ENCODE measurements around the gene RABL3. TPM values are rescaled to one million over a fixed set of nuclear protein-coding genes. Genes with fewer than 3 reads are reported as not detected.

RABL3 gene
- total RNA-seq, 1 donor from 2014 or later = 12.6 TPM

DNA sequence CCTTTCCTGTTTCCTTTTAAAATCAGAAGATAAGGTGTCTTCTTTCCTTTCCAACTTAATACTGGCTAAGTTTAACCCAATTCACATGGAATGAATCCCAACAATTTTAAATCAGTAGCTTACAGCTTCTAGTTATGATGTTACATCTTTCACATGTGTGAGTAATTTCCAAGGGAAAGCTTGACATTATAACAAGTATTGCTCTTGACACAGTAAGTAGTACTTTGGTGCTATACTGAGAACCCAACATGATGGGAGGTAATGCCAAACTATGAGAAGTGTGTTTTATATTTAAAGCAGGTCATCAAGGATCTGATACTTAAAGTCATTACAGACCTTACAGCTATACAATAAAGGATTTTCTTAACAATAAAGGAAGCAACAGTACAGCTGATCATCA, 29.1 kb downstream of the RABL3 start:
- Mint-ChIP-seq H3K27ac (ENCODE audit: unreplicated experiment) (no peak overlapping the region), H3K27me3 (ENCODE audit: unreplicated experiment) (no peaks in the 10 kb centered on the region), H3K4me1 (ENCODE audit: low read depth, unreplicated experiment) (no peaks in the 10 kb centered on the region), H3K4me3 (ENCODE audit: unreplicated experiment) (no peak overlapping the region), H3K9me3 (ENCODE audit: unreplicated experiment) (no peaks in the 10 kb centered on the region), H3K36me3 (ENCODE audit: unreplicated experiment) (no peaks in the 10 kb centered on the region)
- DNase-seq = no peak
- TF ChIP-seq, protein P1, sequence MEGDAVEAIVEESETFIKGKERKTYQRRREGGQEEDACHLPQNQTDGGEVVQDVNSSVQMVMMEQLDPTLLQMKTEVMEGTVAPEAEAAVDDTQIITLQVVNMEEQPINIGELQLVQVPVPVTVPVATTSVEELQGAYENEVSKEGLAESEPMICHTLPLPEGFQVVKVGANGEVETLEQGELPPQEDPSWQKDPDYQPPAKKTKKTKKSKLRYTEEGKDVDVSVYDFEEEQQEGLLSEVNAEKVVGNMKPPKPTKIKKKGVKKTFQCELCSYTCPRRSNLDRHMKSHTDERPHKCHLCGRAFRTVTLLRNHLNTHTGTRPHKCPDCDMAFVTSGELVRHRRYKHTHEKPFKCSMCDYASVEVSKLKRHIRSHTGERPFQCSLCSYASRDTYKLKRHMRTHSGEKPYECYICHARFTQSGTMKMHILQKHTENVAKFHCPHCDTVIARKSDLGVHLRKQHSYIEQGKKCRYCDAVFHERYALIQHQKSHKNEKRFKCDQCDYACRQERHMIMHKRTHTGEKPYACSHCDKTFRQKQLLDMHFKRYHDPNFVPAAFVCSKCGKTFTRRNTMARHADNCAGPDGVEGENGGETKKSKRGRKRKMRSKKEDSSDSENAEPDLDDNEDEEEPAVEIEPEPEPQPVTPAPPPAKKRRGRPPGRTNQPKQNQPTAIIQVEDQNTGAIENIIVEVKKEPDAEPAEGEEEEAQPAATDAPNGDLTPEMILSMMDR (IDR thresholded peaks at IDR 0.05; ENCODE audit: partially characterized antibody, unreplicated experiment) = no peak

DNA sequence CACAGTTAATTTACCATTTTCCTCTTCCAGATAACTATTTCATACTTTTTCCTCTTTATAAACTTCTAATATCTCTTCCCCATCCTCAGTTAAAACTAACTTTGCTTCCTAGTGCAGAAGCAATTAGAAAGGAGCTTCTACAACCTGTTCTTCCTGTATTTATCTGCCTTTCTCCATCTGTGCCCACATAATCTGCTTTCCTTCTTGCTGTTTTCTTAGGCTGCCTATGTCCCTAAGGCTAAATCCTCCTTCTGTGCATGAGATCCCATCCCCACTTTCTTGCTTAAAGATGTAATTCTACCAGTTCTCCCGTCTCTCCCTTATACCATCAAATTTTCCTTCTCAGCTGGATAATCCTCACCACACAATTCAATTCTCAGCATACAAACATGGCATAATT, 31.9 kb downstream of the RABL3 start:
- Mint-ChIP-seq H3K4me1 (ENCODE audit: low read depth, unreplicated experiment) (no peaks in the 10 kb centered on the region), H3K36me3 (ENCODE audit: unreplicated experiment) (no peaks in the 10 kb centered on the region), H3K9me3 (ENCODE audit: unreplicated experiment) (no peaks in the 10 kb centered on the region), H3K27ac (ENCODE audit: unreplicated experiment) (no peak overlapping the region), H3K4me3 (ENCODE audit: unreplicated experiment) (no peak overlapping the region), H3K27me3 (ENCODE audit: unreplicated experiment) (no peaks in the 10 kb centered on the region)
- no peak for DNase-seq
- TF ChIP-seq, protein P1 (IDR thresholded peaks at IDR 0.05; ENCODE audit: partially characterized antibody, unreplicated experiment) = no peak

DNA sequence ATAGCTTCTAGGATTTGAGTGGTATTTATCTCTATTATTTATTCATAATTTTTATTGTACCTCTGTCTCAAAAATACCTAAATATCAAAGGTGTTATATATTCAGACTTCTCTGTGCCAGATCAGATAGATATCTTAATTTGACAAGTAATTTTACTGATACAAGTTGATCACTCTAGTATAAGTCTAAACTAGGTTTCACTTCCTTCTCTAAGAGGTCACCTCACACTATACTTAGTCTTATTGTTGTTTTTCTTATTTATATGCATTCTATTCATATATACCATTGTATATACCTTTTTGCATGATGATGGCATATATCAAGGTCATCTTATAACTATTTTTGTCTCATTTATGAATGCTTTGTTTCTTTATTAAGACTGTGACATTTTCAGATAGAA, 33.9 kb downstream of the RABL3 start:
- peaks cover 9% of the 10 kb centered on the region for H3K36me3 Mint-ChIP-seq (ENCODE audit: unreplicated experiment)
- H3K27me3 Mint-ChIP-seq (ENCODE audit: unreplicated experiment) = no peaks in the 10 kb centered on the region
- no peak overlapping the region for H3K27ac Mint-ChIP-seq (ENCODE audit: unreplicated experiment)
- no peaks in the 10 kb centered on the region for H3K4me1 Mint-ChIP-seq (ENCODE audit: low read depth, unreplicated experiment)
- no peak for DNase-seq
- TF ChIP-seq, protein P1 (IDR thresholded peaks at IDR 0.05; ENCODE audit: partially characterized antibody, unreplicated experiment) = no peak
- no peak overlapping the region for H3K4me3 Mint-ChIP-seq (ENCODE audit: unreplicated experiment)
- H3K9me3 Mint-ChIP-seq (ENCODE audit: unreplicated experiment) = no peaks in the 10 kb centered on the region

DNA sequence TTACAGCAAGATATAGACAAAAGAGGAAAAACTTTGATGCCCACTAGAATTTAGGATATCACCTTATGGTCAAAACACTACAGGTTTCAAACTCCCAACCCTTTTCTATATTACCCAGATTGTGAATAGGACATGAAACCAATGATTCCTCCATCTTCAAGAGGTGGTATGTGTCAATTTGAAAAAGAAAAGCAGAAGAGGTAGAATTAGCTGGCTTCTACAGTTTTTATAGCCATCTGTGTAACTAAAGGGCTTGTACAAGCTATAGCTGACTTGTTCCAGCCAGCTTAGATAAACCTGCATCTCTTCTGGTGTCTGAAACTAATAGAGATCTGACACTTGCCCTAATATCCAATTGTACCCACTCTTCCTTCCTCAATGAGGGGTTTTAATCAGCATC, 35.4 kb downstream of the RABL3 start:
- TF ChIP-seq, protein P1 (IDR thresholded peaks at IDR 0.05; ENCODE audit: partially characterized antibody, unreplicated experiment) = no peak
- Mint-ChIP-seq H3K27ac (ENCODE audit: unreplicated experiment) (no peak overlapping the region), H3K4me1 (ENCODE audit: low read depth, unreplicated experiment) (no peaks in the 10 kb centered on the region), H3K4me3 (ENCODE audit: unreplicated experiment) (no peak overlapping the region), H3K27me3 (ENCODE audit: unreplicated experiment) (no peaks in the 10 kb centered on the region), H3K36me3 (ENCODE audit: unreplicated experiment) (peaks cover 16% of the 10 kb centered on the region), H3K9me3 (ENCODE audit: unreplicated experiment) (no peaks in the 10 kb centered on the region)
- no peak for DNase-seq

DNA sequence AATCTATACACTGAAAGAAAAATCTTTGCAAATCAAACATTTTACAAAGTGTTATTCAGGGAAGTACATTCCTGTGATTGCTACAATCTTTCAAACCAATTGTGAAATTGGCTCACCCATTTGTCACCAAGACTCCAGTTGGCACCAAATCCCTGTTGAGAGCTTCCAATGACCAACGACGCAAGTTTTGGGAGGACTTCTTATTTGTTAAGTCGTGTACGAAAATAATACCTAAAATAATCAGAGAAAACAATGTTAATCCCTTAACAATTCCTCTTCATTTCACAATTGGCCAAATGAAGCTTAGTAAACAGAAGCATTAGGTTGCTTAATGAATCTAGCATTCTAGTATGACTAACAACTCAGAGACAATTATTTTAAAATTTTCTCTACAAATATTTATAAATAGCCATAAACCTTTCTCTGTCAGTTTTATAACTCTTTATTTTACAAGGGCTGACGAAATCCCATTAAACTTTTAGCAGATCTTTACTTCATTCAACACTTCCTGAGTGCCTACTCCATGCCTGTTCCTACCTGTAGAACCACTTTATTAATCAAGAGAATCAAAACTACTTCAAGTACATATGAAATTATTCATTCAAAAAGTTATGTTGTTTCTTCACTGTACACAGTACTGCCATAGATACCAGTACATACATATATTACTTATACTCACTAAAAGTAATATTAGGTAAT, 36.3 kb downstream of the RABL3 start:
- H3K36me3 Mint-ChIP-seq (ENCODE audit: unreplicated experiment) = peaks cover 16% of the 10 kb centered on the region
- H3K4me1 Mint-ChIP-seq (ENCODE audit: low read depth, unreplicated experiment) = no peaks in the 10 kb centered on the region
- no peak overlapping the region for H3K4me3 Mint-ChIP-seq (ENCODE audit: unreplicated experiment)
- H3K27me3 Mint-ChIP-seq (ENCODE audit: unreplicated experiment) = no peaks in the 10 kb centered on the region
- H3K27ac Mint-ChIP-seq (ENCODE audit: unreplicated experiment) = no peak overlapping the region
- DNase-seq = no peak
- TF ChIP-seq, protein P1 (IDR thresholded peaks at IDR 0.05; ENCODE audit: partially characterized antibody, unreplicated experiment) = no peak
- H3K9me3 Mint-ChIP-seq (ENCODE audit: unreplicated experiment) = no peaks in the 10 kb centered on the region
